ENCODE data around the gene CDKL1.

CDKL1 gene

GRCh38 chr14:50381008-50381407 lies 15.7 kb downstream of the CDKL1 start:
- Histone ChIP-seq H3K9me2 (ENCODE audit: low read depth, low read length) (no peaks in the 10 kb centered on the region), H3K9me3 (ENCODE audit: low read length) (no peaks in the 10 kb centered on the region), H2AFZ (ENCODE audit: low read length) (no peak overlapping the region), H3K36me3 (ENCODE audit: insufficient read depth, low read length) (peaks cover 5% of the 10 kb centered on the region; the same call in 1 of the 2 replicates), H3K4me1 (ENCODE audit: insufficient read depth, low read length, severe bottlenecking) (no peaks in the 10 kb centered on the region), H4K20me1 (ENCODE audit: insufficient read depth, low read length) (no peaks in the 10 kb centered on the region), H3K4me3 (ENCODE audit: low read depth, low read length, poor library complexity, severe bottlenecking) (no peak overlapping the region), H3K27me3 (ENCODE audit: insufficient read depth, low read length) (no peaks in the 10 kb centered on the region), H3K27ac (ENCODE audit: low read depth, low read length, poor library complexity, severe bottlenecking) (no peak overlapping the region), H3F3A (ENCODE audit: insufficient read depth, low read length) (no peaks in the 10 kb centered on the region), H3K79me2 (ENCODE audit: insufficient read depth, low read length) (no peaks in the 10 kb centered on the region), H3K4me2 (ENCODE audit: low read length) (no peak overlapping the region), H3K9ac (ENCODE audit: low read length) (no peak overlapping the region)
- TF ChIP-seq EZH2 (IDR thresholded peaks at IDR 0.05; ENCODE audit: borderline replicate concordance, low read length) (no peak), CTCF (IDR thresholded peaks at IDR 0.05; ENCODE audit: low read length) (no peak)

DNA sequence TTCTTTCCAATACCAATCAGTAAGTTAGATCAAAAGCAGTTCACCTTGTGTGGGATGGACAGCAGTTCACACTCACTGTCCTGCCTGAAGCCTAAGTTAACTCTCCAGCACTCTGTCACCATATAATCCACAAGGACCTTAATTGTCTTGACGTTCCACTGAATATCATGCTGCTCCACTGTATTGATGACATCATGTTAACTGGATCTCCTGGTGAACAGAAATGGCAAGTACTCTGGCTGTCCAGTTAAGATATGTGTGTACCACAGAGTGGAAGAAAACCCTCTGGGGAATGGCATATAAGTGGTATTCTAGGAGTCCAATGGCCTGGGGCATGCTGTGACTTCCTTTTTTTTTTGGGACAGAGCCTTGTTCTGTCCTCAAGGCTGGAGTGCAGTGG lies 16.2 kb downstream of the CDKL1 start:
- Histone ChIP-seq H3K4me1 (ENCODE audit: insufficient read depth, low read length, severe bottlenecking) (no peaks in the 10 kb centered on the region), H2AFZ (ENCODE audit: low read length) (no peak overlapping the region), H3K27ac (ENCODE audit: low read depth, low read length, poor library complexity, severe bottlenecking) (no peak overlapping the region), H3F3A (ENCODE audit: insufficient read depth, low read length) (no peaks in the 10 kb centered on the region), H3K27me3 (ENCODE audit: insufficient read depth, low read length) (no peaks in the 10 kb centered on the region), H3K9me3 (ENCODE audit: low read length) (no peaks in the 10 kb centered on the region), H3K9ac (ENCODE audit: low read length) (no peak overlapping the region), H3K79me2 (ENCODE audit: insufficient read depth, low read length) (no peaks in the 10 kb centered on the region), H4K20me1 (ENCODE audit: insufficient read depth, low read length) (no peaks in the 10 kb centered on the region), H3K4me2 (ENCODE audit: low read length) (no peak overlapping the region), H3K4me3 (ENCODE audit: low read depth, low read length, poor library complexity, severe bottlenecking) (no peak overlapping the region), H3K9me2 (ENCODE audit: low read depth, low read length) (no peaks in the 10 kb centered on the region), H3K36me3 (ENCODE audit: insufficient read depth, low read length) (peaks cover 5% of the 10 kb centered on the region; the same call in 1 of the 2 replicates)
- no peak for TF ChIP-seq CTCF (IDR thresholded peaks at IDR 0.05; ENCODE audit: low read length)
- TF ChIP-seq EZH2 (IDR thresholded peaks at IDR 0.05; ENCODE audit: borderline replicate concordance, low read length), result no peak

DNA sequence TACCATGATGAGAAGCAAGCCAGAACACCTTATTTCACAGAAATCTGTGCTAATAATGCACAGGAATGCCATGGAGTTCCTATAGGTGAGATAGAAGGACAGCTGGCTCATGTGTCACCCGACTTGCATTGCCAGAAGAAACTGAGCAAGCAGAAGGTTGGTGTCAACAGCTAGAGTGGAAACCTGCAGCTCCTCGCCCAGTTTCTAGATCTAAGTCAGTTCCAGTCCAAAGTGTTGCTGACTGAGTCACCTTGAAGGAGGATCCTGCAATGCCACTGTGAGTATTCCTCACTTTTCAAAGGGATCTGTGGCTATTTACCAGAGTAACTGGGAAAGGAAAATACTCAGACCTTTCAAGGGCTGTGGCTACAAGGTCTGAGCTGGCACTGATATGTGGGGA lies 17.1 kb downstream of the CDKL1 start:
- H3F3A ChIP-seq (ENCODE audit: insufficient read depth, low read length), result no peaks in the 10 kb centered on the region
- TF ChIP-seq EZH2 (IDR thresholded peaks at IDR 0.05; ENCODE audit: borderline replicate concordance, low read length) (no peak), CTCF (IDR thresholded peaks at IDR 0.05; ENCODE audit: low read length) (no peak)

More for the DNA sequence above, 17.1 kb downstream of the CDKL1 start:
- Histone ChIP-seq H2AFZ (ENCODE audit: low read length) (no peak overlapping the region), H3K27ac (ENCODE audit: low read depth, low read length, poor library complexity, severe bottlenecking) (no peak overlapping the region), H3K9ac (ENCODE audit: low read length) (no peak overlapping the region), H3K9me2 (ENCODE audit: low read depth, low read length) (no peaks in the 10 kb centered on the region), H4K20me1 (ENCODE audit: insufficient read depth, low read length) (no peaks in the 10 kb centered on the region), H3K79me2 (ENCODE audit: insufficient read depth, low read length) (no peaks in the 10 kb centered on the region), H3K36me3 (ENCODE audit: insufficient read depth, low read length) (peaks cover 5% of the 10 kb centered on the region; the same call in 1 of the 2 replicates), H3K4me1 (ENCODE audit: insufficient read depth, low read length, severe bottlenecking) (no peaks in the 10 kb centered on the region), H3K27me3 (ENCODE audit: insufficient read depth, low read length) (no peaks in the 10 kb centered on the region), H3K9me3 (ENCODE audit: low read length) (no peaks in the 10 kb centered on the region), H3K4me2 (ENCODE audit: low read length) (no peak overlapping the region), H3K4me3 (ENCODE audit: low read depth, low read length, poor library complexity, severe bottlenecking) (no peak overlapping the region)
